GM12874 (cell line): ENCODE measurements around the gene CASQ2.

Experiments
- TF ChIP-seq, protein P1 (sequence below): IDR thresholded peaks from 2 replicates; pipeline ENCODE4 v1.5.1; 2011; ENCODE audit warnings: low read depth, mild to moderate bottlenecking, control low read depth, low read length, moderate library complexity; ENCODE audit not compliant: insufficient read depth

Gene CASQ2

DNA sequence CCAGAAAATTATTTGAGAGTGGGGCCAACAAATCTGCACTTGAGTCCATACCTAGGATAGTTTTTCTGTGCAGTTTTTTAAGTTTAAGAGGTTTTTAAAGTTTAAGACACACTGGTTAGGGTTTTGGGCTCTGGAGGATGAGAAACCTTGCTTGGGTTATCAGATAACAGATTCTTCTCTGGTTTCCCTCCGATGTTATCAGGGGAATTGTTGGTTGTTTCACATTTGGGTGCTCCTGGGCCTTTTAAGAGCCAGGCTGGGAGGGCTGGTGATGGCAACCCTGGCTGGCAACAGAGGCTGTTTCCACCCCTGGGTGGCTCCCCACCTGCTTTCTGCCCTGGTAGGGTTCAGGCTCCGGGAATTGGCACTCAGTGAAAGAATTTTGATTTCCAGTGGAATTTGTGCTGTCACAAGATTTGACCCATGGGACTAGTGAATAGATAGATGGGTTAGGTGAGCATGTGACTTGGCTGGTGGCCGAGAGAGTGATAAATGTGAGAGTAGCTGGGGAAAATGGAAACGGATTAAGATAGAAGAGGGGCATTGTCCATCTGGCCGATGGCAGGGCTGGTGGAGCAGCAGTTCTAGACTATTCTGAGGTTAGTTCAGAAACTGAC lies 111.9 kb downstream of the CASQ2 start:
- TF ChIP-seq, protein P1, sequence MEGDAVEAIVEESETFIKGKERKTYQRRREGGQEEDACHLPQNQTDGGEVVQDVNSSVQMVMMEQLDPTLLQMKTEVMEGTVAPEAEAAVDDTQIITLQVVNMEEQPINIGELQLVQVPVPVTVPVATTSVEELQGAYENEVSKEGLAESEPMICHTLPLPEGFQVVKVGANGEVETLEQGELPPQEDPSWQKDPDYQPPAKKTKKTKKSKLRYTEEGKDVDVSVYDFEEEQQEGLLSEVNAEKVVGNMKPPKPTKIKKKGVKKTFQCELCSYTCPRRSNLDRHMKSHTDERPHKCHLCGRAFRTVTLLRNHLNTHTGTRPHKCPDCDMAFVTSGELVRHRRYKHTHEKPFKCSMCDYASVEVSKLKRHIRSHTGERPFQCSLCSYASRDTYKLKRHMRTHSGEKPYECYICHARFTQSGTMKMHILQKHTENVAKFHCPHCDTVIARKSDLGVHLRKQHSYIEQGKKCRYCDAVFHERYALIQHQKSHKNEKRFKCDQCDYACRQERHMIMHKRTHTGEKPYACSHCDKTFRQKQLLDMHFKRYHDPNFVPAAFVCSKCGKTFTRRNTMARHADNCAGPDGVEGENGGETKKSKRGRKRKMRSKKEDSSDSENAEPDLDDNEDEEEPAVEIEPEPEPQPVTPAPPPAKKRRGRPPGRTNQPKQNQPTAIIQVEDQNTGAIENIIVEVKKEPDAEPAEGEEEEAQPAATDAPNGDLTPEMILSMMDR = no peak

DNA sequence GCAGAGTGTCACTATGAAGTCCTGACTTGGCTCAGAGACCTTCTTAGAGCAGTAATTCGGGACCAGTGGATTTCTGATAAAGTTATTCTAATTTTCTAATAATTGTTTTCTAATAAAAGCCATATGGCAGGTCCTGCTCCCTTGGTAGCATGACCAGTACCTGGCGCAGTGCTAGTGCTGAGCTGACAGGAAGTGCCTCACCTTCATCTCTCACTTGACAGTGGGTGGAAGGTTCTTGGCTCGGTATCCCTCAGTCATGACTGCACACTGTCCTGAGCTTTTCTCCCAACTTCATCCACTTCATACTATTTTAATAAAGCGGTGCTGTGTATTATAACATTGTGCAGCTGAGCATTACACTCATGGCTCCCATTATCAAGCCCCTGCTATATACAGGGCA lies 112.6 kb downstream of the CASQ2 start:
- TF ChIP-seq, protein P1 = no peak

DNA sequence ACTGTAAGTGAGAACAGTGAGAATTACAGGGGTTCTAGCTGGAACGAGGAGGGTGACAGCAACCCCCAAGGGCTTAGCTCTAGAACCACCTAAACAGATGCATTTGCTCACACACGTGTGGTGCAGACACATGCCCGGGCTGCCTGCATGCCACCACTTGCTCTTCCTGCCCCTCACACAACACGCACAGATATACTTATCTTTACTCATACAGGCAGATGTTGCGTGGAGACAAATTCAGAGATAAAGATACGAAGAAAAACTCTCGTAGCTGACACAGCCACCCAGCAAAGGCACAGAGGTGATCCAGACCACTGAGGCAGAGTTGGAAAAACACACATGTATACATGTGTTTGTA lies 113.2 kb downstream of the CASQ2 start:
- TF ChIP-seq, protein P1 = no peak

DNA sequence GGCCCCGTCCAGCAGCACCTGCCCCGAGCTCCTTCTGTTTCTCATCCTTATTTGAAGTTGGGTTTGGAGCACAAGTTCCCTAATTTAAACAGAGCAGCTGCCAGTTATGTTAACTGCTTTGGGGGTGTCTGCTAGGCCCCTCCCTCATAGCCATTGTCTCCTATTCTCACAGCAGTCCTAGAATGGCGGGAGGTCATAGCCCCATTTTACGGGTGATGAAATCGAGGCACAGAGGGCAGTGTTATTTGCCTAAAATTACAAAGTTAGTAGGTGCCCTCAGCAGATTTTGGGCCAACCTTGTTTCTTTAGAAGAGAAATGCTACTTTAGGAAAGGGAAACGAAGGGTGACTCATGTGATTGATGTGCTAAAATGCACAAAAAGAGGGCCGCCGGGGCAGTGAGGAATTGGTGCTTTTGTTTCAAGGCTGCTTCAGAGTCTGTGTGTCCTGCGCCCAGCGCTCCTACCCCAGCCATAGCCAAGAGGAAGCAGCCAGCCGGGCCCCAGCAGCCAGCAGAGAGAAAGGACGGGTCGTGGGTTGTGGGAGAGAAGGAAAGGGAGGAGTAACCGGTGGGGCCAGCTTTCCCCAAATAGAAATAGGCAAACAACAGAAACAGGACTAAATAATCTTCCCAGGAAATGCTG lies 113.7 kb downstream of the CASQ2 start:
- TF ChIP-seq, protein P1 = no peak

DNA sequence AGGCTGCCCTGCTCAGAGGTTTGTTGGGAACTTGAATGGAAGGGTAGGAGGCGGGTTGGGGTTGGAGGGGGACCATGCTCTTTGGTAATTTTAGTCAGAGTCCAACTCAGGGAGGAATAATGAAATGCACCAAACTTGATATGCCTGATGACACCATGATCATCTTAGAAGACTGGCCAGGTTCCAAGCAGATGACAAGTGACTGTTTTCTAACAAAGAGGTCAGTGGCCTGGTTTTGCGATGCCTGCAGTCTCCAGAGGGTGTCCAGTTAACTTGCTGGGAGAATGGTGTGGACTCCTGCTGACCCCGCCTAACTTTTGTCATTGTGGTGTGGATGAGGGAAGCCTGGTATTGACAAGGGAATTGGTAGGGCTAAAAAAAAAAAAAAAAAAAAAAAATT lies 114.4 kb downstream of the CASQ2 start:
- TF ChIP-seq, protein P1 = no peak

DNA sequence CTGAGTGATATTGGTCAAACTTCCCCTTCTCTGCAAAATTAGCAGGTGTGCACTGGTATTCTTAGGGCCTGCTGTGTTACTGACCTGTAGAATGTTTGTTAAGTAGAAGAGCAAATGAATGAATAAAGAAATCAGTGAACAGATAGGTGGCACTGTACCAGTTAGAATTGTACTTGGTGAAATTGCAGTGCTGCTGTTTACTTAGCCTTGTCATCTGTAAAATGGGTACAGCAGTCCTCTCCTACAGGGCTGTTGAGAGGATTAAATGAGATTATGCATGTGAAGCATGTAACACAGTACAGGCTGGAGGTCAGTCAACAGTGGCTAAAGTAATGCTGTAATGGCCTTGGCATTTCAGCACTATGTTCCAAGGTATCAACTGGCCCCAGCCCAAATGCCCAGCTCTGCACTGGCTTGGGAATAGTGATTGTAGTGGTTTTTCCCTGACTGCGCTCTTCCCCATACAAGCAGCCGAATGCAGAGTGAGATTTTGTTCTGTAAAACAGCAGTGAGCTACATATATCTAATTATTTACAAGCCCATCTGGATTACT lies 116.2 kb downstream of the CASQ2 start:
- TF ChIP-seq, protein P1 = no peak

DNA sequence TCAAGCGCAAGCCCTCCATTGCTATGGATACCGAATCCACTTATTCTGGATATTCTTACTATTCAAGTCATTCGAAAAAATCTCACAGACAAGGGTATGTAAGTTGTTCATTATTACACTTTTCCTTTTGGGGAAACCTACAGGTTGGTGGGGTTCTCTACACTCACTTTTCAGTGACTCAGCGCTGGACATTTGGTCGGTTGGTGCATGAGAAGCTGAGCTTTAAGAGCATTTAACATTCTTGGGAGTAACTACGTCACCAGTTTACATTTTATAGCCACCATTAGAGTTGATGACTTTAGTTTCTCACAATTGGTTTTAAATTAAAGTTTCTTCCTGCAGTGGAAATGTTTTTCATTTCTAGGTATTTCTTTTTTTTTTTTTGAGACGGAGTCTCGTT lies 117.1 kb downstream of the CASQ2 start:
- TF ChIP-seq, protein P1 = no peak
